ENCODE measurements around the gene CCSER2.
"Not testable (repeated sequence)": the region's sequence is repeated elsewhere in the genome, so short reads cannot be mapped to it uniquely, and the experiment has no call there.

CCSER2 gene

GRCh38 chr10:84317174-84317573, 11.2 kb upstream of the CCSER2 start:
- no peaks in the 10 kb centered on the region for H3K36me3 ChIP-seq (ENCODE audit: insufficient read depth, low read length)
- H3K4me3 ChIP-seq (ENCODE audit: low read length): no peak overlapping the region
- no peaks in the 10 kb centered on the region for H3K27me3 ChIP-seq (ENCODE audit: control insufficient read depth, insufficient read depth, low read length)
- no peak overlapping the region for H3K4me2 ChIP-seq (ENCODE audit: low read length)
- no peaks in the 10 kb centered on the region for H3K9me3 ChIP-seq (replicated peaks; ENCODE audit: low read length)
- no peak overlapping the region for H3K9ac ChIP-seq (ENCODE audit: low read depth, low read length)
- H3K4me1 ChIP-seq (ENCODE audit: control insufficient read depth, insufficient read depth, low read length): peaks cover 4% of the 10 kb centered on the region

GRCh38 chr10:84321902-84322301, 6.5 kb upstream of the CCSER2 start:
- Histone ChIP-seq H3K9me3 (replicated peaks; ENCODE audit: low read length) (no peaks in the 10 kb centered on the region), H3K4me2 (ENCODE audit: low read length) (no peak overlapping the region), H3K4me3 (ENCODE audit: low read length) (no peak overlapping the region), H3K27me3 (ENCODE audit: control insufficient read depth, insufficient read depth, low read length) (no peaks in the 10 kb centered on the region), H3K9ac (ENCODE audit: low read depth, low read length) (no peak overlapping the region), H3K4me1 (ENCODE audit: control insufficient read depth, insufficient read depth, low read length) (no peaks in the 10 kb centered on the region), H3K36me3 (ENCODE audit: insufficient read depth, low read length) (no peaks in the 10 kb centered on the region)

DNA sequence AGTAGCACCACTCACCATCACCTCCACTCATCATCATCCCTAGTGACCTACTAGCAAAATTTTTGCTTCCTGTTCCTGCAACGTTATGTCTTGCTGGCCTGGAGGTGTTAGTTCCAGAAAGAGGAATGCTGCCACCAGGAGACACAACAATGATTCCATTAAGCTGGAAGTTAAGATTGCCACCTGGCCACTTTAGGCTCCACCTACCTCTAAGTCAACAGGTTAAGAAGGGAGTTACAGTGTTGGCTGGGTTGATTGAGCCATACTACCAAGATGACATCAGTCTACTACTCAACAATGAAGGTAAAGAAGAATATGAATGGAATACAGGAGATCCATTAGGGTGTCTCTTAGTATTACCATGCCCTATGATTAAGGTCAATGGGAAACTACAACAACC, 4.8 kb upstream of the CCSER2 start:
- not testable (repeated sequence) for H3K36me3 ChIP-seq (ENCODE audit: insufficient read depth, low read length); H3K4me1 ChIP-seq (ENCODE audit: control insufficient read depth, insufficient read depth, low read length); H3K9me3 ChIP-seq (replicated peaks; ENCODE audit: low read length); H3K4me3 ChIP-seq (ENCODE audit: low read length); H3K4me2 ChIP-seq (ENCODE audit: low read length); H3K9ac ChIP-seq (ENCODE audit: low read depth, low read length); H3K27me3 ChIP-seq (ENCODE audit: control insufficient read depth, insufficient read depth, low read length)

DNA sequence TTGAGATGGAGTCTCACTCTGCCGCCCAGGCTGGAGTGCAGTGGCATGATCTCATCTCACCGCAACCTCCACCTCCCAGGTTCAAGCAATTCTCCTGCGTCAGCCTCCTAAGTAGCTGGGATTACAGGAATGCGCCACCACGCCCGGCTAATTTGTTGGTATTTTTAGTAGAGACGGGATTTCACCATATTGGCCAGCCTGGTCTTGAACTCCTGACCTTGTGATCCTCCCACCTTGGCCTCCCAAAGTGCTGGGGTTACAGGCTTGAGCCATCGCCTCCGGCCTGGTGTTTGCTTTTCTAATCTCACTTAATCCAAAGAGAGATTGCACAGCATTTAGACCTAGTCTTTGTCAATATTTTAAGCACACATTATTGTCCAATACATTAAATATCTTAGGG, 1.4 kb upstream of the CCSER2 start:
- not testable (repeated sequence) for H3K36me3 ChIP-seq (ENCODE audit: insufficient read depth, low read length); H3K27me3 ChIP-seq (ENCODE audit: control insufficient read depth, insufficient read depth, low read length); H3K9me3 ChIP-seq (replicated peaks; ENCODE audit: low read length); H3K9ac ChIP-seq (ENCODE audit: low read depth, low read length); H3K4me2 ChIP-seq (ENCODE audit: low read length); H3K4me3 ChIP-seq (ENCODE audit: low read length)
- H3K4me1 ChIP-seq (ENCODE audit: control insufficient read depth, insufficient read depth, low read length): peaks cover 16% of the 10 kb centered on the region

GRCh38 chr10:84329196-84329611, 815 bp downstream of the CCSER2 start:
- no peaks in the 10 kb centered on the region for H3K9me3 ChIP-seq (replicated peaks; ENCODE audit: low read length)
- H3K9ac ChIP-seq (ENCODE audit: low read depth, low read length): peak overlapping the region; percentile 96
- H3K4me1 ChIP-seq (ENCODE audit: control insufficient read depth, insufficient read depth, low read length): peaks cover 27% of the 10 kb centered on the region
- H3K4me3 ChIP-seq (ENCODE audit: low read length): peak overlapping the region; percentile 96
- H3K36me3 ChIP-seq (ENCODE audit: insufficient read depth, low read length): no peaks in the 10 kb centered on the region
- peak overlapping the region; percentile 76 for H3K4me2 ChIP-seq (ENCODE audit: low read length)
- no peaks in the 10 kb centered on the region for H3K27me3 ChIP-seq (ENCODE audit: control insufficient read depth, insufficient read depth, low read length)

GRCh38 chr10:84329986-84330651, 1.7 kb downstream of the CCSER2 start:
- Histone ChIP-seq H3K4me2 (ENCODE audit: low read length) (peak overlapping the region; percentile 76), H3K4me1 (ENCODE audit: control insufficient read depth, insufficient read depth, low read length) (peaks cover 35% of the 10 kb centered on the region), H3K9ac (ENCODE audit: low read depth, low read length) (peak overlapping the region; percentile 96), H3K27me3 (ENCODE audit: control insufficient read depth, insufficient read depth, low read length) (no peaks in the 10 kb centered on the region), H3K9me3 (replicated peaks; ENCODE audit: low read length) (no peaks in the 10 kb centered on the region), H3K4me3 (ENCODE audit: low read length) (peak overlapping the region; percentile 96), H3K36me3 (ENCODE audit: insufficient read depth, low read length) (no peaks in the 10 kb centered on the region)

DNA sequence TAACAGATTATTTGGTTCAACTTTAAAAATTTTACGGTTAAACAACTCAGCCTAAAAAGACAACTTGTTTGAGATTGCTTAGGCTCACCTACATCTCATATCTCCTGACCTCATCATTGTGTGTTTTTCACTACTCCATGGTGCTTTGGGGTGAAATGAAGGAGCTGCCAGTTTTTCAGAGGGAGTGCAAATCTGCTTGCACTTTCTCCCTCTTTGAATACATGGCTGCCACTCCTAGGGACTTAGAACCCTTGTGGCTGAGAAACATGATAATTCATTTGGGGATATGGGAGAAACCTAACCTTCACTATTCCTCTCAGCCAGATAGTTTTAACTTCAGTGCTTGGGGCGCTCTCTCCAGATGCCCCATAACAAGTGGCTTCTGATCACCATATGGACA, 2.7 kb downstream of the CCSER2 start:
- H3K4me2 ChIP-seq (ENCODE audit: low read length): peak overlapping the region; percentile 22
- H3K36me3 ChIP-seq (ENCODE audit: insufficient read depth, low read length): no peaks in the 10 kb centered on the region
- H3K9me3 ChIP-seq (replicated peaks; ENCODE audit: low read length): no peaks in the 10 kb centered on the region
- H3K4me3 ChIP-seq (ENCODE audit: low read length): peak overlapping the region; percentile 22
- peak overlapping the region; percentile 5 for H3K9ac ChIP-seq (ENCODE audit: low read depth, low read length)
- H3K27me3 ChIP-seq (ENCODE audit: control insufficient read depth, insufficient read depth, low read length): no peaks in the 10 kb centered on the region
- H3K4me1 ChIP-seq (ENCODE audit: control insufficient read depth, insufficient read depth, low read length): peaks cover 43% of the 10 kb centered on the region

DNA sequence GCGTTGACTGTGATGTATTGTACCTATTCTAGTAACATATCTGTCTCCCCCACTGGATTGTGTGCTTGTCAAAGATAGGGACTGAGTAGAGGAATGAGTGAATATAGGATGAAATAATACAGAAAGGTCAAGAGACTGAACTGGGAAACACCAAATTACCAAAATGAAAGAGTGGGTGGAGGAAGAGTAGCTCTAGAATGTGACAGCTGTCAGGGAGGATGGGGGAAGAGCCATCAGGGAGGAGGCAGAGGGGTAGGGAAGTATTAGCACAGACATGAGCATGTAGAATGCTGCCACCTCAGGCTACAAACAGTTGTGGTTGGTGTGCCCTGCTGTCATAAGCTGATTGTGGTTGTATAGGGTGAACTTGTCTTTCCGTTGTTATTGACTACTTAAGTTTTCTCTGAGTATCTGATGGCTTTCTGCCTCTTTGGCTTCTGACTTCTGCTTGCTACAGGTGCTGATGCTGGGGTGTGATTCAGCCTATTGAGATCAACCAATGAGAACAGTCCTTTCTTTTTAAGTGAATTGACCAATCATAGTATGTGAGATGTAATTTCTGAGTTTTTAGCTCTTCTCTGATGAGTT, 5.6 kb downstream of the CCSER2 start:
- H3K4me3 ChIP-seq (ENCODE audit: low read length): no peak overlapping the region
- H3K27me3 ChIP-seq (ENCODE audit: control insufficient read depth, insufficient read depth, low read length): no peaks in the 10 kb centered on the region
- no peaks in the 10 kb centered on the region for H3K36me3 ChIP-seq (ENCODE audit: insufficient read depth, low read length)
- peaks cover 65% of the 10 kb centered on the region for H3K4me1 ChIP-seq (ENCODE audit: control insufficient read depth, insufficient read depth, low read length)
- no peaks in the 10 kb centered on the region for H3K9me3 ChIP-seq (replicated peaks; ENCODE audit: low read length)
- no peak overlapping the region for H3K9ac ChIP-seq (ENCODE audit: low read depth, low read length)
- no peak overlapping the region for H3K4me2 ChIP-seq (ENCODE audit: low read length)

GRCh38 chr10:84334811-84335210, 6.4 kb downstream of the CCSER2 start:
- Histone ChIP-seq H3K4me3 (ENCODE audit: low read length) (no peak overlapping the region), H3K9ac (ENCODE audit: low read depth, low read length) (no peak overlapping the region), H3K4me1 (ENCODE audit: control insufficient read depth, insufficient read depth, low read length) (peaks cover 62% of the 10 kb centered on the region), H3K36me3 (ENCODE audit: insufficient read depth, low read length) (no peaks in the 10 kb centered on the region), H3K9me3 (replicated peaks; ENCODE audit: low read length) (no peaks in the 10 kb centered on the region), H3K27me3 (ENCODE audit: control insufficient read depth, insufficient read depth, low read length) (no peaks in the 10 kb centered on the region), H3K4me2 (ENCODE audit: low read length) (no peak overlapping the region)

GRCh38 chr10:84335516-84335915, 7.1 kb downstream of the CCSER2 start:
- Histone ChIP-seq H3K4me3 (ENCODE audit: low read length) (no peak overlapping the region), H3K27me3 (ENCODE audit: control insufficient read depth, insufficient read depth, low read length) (no peaks in the 10 kb centered on the region), H3K4me2 (ENCODE audit: low read length) (no peak overlapping the region), H3K36me3 (ENCODE audit: insufficient read depth, low read length) (no peaks in the 10 kb centered on the region), H3K9me3 (replicated peaks; ENCODE audit: low read length) (no peaks in the 10 kb centered on the region), H3K9ac (ENCODE audit: low read depth, low read length) (no peak overlapping the region), H3K4me1 (ENCODE audit: control insufficient read depth, insufficient read depth, low read length) (peaks cover 55% of the 10 kb centered on the region)

DNA sequence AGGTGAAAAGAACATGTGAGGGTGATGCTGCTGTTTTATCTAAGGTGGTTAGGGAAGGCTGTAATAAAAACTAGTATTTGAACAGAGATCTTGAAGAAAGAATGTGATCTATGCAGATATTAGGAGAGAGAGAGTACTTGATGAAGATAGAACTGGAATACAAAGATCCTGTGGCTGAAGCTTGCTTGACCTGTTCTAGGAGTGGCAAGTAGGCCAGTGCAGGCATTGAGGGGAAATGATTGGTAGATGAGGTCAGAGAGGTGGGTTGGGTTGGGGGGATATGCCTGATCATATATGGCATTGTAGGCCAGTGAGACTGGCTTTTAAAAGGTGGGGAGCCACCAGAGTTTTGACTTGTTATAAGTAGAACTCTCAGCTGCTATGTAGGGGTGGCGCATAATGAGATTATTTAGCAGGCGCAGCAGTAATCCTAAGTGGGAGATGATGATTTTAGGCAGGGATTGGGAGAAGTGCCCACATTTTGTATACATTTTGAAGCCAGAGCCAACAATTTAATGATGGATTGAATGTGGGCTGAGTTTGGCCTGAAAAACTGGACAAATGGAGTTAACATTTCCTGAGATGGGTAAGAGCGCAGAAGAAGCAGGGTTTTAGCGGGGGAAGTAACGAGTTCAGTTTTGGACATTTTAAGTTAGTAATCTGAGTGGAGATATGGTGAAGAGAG, 8.2 kb downstream of the CCSER2 start:
- no peaks in the 10 kb centered on the region for H3K27me3 ChIP-seq (ENCODE audit: control insufficient read depth, insufficient read depth, low read length)
- H3K9ac ChIP-seq (ENCODE audit: low read depth, low read length): no peak overlapping the region
- H3K4me1 ChIP-seq (ENCODE audit: control insufficient read depth, insufficient read depth, low read length): peaks cover 55% of the 10 kb centered on the region
- peak overlapping the region; percentile 2 for H3K4me2 ChIP-seq (ENCODE audit: low read length)
- no peaks in the 10 kb centered on the region for H3K9me3 ChIP-seq (replicated peaks; ENCODE audit: low read length)
- no peaks in the 10 kb centered on the region for H3K36me3 ChIP-seq (ENCODE audit: insufficient read depth, low read length)
- H3K4me3 ChIP-seq (ENCODE audit: low read length): no peak overlapping the region

GRCh38 chr10:84337199-84337598, 8.8 kb downstream of the CCSER2 start:
- H3K4me3 ChIP-seq (ENCODE audit: low read length): no peak overlapping the region
- H3K4me1 ChIP-seq (ENCODE audit: control insufficient read depth, insufficient read depth, low read length): peaks cover 55% of the 10 kb centered on the region
- no peaks in the 10 kb centered on the region for H3K9me3 ChIP-seq (replicated peaks; ENCODE audit: low read length)
- peak overlapping the region; percentile 2 for H3K4me2 ChIP-seq (ENCODE audit: low read length)
- H3K36me3 ChIP-seq (ENCODE audit: insufficient read depth, low read length): no peaks in the 10 kb centered on the region
- no peaks in the 10 kb centered on the region for H3K27me3 ChIP-seq (ENCODE audit: control insufficient read depth, insufficient read depth, low read length)
- H3K9ac ChIP-seq (ENCODE audit: low read depth, low read length): no peak overlapping the region
